T-helper 1 cell treated with Interleukin-12 subunit alpha and Interleukin-12 subunit beta and Interleukin-4 antibody, amounts not matched to agents 30 μg/mL and 1 μg/mL, for 36 hours (primary cell): ENCODE data around the gene CFAP77.

Source experiments
- H3K27ac Mint-ChIP-seq: one replicate; pipeline ENCODE4 v1.8.0; 2021; ENCODE audit warnings: mild to moderate bottlenecking, mixed read lengths
- H3K27me3 Mint-ChIP-seq: one replicate; pipeline ENCODE4 v1.8.0; 2021; ENCODE audit warnings: low read depth, mixed read lengths
- H3K36me3 Mint-ChIP-seq: one replicate; pipeline ENCODE4 v1.8.0; 2021; ENCODE audit warnings: low read depth, mixed read lengths
- H3K4me1 Mint-ChIP-seq: one replicate; pipeline ENCODE4 v1.8.0; 2021; ENCODE audit warnings: low read depth, mixed read lengths
- H3K4me3 Mint-ChIP-seq: one replicate; pipeline ENCODE4 v1.8.0; 2021; ENCODE audit warnings: mild to moderate bottlenecking, moderate library complexity, mixed read lengths
- H3K9me3 Mint-ChIP-seq: one replicate; pipeline ENCODE4 v1.8.0; 2021; ENCODE audit warnings: mixed read lengths

Gene CFAP77

DNA sequence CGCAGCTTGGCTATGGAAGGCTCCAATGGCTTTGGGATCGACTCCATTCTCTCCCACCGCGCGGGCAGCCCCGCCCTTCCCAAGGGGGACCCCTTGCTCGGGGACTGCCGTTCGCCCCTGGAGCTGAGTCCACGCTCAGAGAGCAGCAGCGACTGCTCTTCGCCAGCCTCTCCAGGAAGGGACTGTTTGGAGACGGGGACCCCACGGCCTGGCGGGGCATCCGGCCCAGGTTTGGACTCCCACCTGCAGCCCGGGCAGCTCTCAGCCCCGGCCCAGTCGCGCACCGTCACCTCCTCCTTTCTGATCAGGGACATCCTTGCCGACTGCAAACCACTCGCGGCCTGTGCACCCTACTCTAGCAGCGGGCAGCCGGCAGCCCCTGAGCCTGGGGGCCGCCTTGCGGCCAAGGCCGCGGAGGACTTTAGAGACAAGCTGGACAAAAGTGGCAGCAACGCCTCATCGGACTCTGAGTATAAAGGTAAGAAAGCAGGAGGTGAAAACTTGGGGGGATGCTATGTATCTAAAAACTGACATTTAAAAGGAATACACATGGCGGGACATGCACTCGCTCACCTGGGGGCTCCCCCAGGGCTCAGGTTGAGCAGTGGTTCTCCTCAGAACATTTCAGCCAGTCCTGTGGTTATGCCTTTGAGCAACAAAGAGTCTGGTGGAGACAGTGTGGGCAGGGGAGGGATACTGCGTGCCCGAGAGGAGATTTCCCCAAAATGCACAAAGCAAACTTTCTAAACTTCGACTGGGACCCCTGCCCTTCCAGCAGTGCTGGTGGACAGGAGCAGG lies 173.0 kb downstream of the CFAP77 start:
- H3K4me3 Mint-ChIP-seq, result no peak overlapping the region
- H3K27me3 Mint-ChIP-seq, result peaks cover 75% of the 10 kb centered on the region
- peaks cover 3% of the 10 kb centered on the region for H3K36me3 Mint-ChIP-seq
- H3K4me1 Mint-ChIP-seq, result peaks cover 11% of the 10 kb centered on the region
- H3K9me3 Mint-ChIP-seq, result no peaks in the 10 kb centered on the region
- peak overlapping the region; percentile 31 for H3K27ac Mint-ChIP-seq

DNA sequence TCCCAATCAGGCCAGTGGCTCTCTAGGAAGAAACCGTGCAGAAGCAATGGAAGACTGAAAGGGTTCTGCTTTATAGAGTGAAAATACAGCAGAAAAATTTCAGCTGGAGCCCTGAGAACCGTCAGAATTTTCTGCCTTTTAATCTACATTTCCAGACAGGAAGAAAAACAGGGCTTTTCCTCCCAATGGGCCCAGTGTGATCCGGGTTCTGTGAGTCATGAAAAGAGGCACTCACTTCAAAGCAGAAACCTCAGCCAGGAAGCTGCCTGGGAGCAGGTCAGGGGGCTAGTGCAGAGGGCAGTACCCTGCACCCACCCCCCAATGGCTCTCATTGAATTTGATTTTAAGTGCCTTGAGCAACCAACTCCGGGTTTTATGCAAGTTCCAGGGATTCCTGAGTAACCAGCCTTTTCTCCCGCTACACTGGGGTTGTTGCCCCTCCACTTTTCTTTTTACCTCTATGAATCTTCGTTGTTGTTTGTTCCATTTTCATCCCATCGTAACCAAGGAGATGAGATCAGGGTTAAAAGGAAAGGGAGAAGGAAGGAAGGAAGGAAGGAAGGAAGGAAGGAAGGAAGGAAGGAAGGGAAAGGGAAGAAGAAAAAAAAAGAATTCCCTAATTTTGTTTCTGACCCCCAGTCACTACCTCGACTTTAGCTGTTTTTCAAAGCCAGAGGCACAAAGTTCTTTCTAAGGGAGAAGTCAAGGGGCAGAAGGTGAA lies 173.7 kb downstream of the CFAP77 start:
- Mint-ChIP-seq H3K27me3 (peaks cover 75% of the 10 kb centered on the region), H3K4me1 (peaks cover 11% of the 10 kb centered on the region), H3K27ac (peak overlapping the region; percentile 31), H3K9me3 (no peaks in the 10 kb centered on the region), H3K36me3 (peaks cover 3% of the 10 kb centered on the region), H3K4me3 (no peak overlapping the region)

DNA sequence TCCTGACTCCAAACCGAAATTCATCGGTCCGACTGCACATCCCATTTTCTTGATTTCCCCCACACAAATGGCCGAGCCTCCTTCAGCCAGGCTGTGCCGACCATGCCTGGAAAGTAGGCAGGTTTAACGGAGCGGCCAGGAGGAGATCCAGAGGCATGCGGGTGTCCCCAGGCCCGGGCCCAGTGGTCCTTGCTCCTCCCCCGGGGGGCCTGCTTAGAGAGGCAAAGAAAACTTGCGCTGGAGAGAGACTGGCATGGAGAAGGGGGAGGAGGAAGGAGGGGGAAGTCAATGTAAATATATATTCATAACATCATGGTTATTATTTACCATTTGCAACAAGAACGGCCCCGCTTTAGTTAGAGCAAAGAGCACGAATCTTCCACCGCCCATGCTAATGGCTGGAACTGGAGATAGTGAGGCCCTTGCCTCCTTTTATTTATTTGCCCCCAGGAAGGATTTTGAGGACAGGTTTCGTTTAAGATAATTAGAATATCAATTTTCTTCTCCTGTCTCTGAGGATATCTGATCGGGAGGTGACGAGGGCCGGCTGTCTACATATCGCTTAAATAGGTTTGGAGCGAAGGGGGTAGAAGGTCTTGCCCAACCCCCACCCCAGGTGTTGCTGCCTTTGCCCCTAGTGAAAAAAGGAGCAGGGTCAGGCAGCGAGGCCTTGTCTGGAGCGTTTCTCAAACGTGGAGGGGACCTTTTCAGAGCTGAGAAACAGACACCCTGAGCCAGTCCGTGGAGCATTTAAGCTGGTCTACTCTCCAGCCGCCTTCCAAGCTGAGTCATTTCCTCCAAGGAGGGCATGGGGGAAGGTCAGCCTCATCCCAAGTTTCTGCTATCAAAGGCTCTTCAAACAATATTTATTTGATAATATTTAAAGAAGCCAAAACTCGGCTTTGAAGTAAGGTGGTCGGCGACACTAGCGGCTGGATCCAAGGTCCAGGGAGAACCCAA lies 174.9 kb downstream of the CFAP77 start:
- no peaks in the 10 kb centered on the region for H3K9me3 Mint-ChIP-seq
- peaks cover 11% of the 10 kb centered on the region for H3K4me1 Mint-ChIP-seq
- H3K36me3 Mint-ChIP-seq, result peaks cover 3% of the 10 kb centered on the region
- no peak overlapping the region for H3K4me3 Mint-ChIP-seq
- no peak overlapping the region for H3K27ac Mint-ChIP-seq
- H3K27me3 Mint-ChIP-seq, result peaks cover 73% of the 10 kb centered on the region

DNA sequence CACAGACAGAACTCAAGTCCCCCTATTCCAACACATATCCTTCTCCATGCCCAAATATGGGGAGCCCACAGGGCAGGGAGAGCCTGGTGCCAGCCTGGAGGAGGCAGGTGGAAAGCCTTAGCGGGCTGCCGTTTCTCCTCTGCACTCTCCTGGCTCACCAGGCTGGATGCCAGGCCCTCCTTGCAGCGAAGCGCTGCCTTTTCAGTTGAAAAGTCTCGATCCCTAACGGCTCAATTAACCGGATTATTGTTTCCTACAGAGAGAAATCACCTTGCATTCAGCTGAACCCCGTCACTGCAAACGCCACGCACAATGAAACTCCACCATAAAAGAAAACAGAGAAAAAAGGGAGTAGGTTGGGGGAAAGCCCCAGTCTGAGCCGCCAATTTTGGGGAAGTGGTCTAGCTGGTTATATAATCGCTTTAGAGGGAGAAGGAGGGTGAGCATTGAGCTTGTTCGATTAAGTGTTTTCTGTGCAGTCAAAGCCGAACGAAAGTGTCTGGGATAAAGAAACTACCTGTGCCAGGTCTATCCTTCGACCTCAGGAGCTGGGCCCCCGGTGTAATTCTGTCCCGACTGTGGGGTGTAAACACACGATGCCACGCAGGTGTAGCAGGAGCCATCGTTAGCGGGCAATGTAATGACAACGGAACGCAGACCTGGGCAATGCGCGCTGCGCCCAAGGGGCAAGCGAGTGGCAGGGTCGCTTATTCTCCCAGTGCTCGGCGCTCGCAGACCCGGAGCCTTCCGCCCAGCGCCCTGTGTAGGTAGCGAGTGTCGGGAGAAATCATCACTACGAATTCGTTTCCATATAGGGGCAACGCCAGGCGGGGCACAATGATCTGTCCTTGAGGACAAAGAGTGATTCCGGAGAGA lies 176.2 kb downstream of the CFAP77 start:
- peaks cover 81% of the 10 kb centered on the region for H3K27me3 Mint-ChIP-seq
- H3K36me3 Mint-ChIP-seq, result peaks cover 3% of the 10 kb centered on the region
- peaks cover 10% of the 10 kb centered on the region for H3K4me1 Mint-ChIP-seq
- H3K9me3 Mint-ChIP-seq, result no peaks in the 10 kb centered on the region
- H3K4me3 Mint-ChIP-seq, result peak overlapping the region; percentile 13
- H3K27ac Mint-ChIP-seq, result peak overlapping the region; percentile 59

DNA sequence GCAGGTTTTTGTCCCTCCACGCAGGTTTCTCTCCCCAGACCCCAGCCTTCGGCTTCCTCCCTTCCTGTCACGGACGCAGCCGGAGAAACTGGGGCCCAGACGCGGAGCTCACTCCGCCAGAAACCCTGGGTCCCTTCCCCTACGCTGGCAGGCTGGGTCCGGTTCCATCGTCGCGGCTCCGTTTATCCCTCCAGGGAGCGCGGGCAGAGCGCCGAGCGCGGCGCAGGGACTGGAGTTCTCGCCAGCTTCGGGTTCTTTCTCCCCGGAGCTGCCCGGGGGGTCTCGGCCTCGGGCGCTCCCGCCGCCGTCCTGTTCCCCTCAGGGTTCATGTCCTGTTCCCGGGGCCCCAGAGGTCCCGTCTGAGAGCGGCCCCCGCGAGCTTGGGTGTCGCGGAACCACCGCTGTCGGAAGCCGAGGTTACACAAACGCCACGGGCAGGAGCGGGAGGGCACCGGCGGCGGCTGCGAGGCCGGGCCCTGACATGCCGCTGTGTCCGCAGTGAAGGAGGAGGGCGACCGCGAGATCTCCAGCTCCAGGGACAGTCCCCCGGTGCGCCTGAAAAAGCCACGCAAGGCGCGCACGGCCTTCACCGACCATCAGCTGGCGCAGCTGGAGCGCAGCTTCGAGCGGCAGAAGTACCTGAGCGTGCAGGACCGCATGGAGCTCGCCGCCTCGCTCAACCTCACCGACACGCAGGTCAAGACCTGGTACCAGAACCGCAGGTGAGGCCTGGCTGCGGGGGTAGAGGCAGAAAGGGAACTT lies 177.0 kb downstream of the CFAP77 start:
- H3K4me1 Mint-ChIP-seq, result peaks cover 4% of the 10 kb centered on the region
- no peaks in the 10 kb centered on the region for H3K9me3 Mint-ChIP-seq
- no peak overlapping the region for H3K27ac Mint-ChIP-seq
- peaks cover 3% of the 10 kb centered on the region for H3K36me3 Mint-ChIP-seq
- peaks cover 81% of the 10 kb centered on the region for H3K27me3 Mint-ChIP-seq
- H3K4me3 Mint-ChIP-seq, result no peak overlapping the region

DNA sequence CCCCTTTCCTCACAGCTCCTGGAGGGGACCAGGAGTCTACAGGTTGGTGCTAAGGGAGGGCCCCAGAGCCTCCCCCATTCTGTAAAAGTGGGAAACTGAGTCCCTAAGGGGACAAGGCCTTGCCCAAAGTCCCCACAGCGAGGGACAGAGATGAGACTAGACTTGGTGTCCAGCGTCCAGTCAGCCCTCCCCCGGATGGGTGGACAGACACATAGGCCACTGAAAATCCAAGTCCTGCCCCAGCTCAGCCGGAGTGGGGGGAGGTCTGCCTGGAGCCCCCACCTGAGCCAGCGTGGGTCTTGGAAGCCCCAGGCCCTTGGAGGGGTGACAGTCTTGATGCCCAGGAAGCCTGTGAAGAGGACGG lies 177.6 kb downstream of the CFAP77 start:
- Mint-ChIP-seq H3K27me3 (peaks cover 84% of the 10 kb centered on the region), H3K4me3 (no peak overlapping the region), H3K9me3 (no peaks in the 10 kb centered on the region), H3K27ac (no peak overlapping the region), H3K4me1 (peaks cover 4% of the 10 kb centered on the region), H3K36me3 (peaks cover 3% of the 10 kb centered on the region)

DNA sequence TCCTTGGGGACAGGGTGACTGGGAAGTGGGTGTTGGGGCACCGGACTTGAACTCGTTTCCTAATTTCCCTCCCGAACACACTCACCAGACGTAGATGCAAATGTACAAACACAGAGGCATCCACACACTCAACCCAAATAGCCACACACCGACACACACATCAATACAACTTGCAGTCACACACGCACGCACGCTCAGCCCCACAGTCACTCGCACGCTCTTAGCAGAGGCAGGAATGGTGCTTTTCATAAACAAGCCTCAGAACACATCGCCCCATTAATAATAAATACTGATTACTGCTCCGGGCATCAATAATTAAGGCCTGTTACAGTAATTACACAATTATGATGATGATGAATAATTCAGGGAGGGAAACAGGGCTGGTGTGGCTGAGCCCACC lies 178.1 kb downstream of the CFAP77 start:
- H3K27me3 Mint-ChIP-seq, result peaks cover 81% of the 10 kb centered on the region
- peaks cover 3% of the 10 kb centered on the region for H3K36me3 Mint-ChIP-seq
- no peak overlapping the region for H3K27ac Mint-ChIP-seq
- H3K4me1 Mint-ChIP-seq, result peaks cover 4% of the 10 kb centered on the region
- no peaks in the 10 kb centered on the region for H3K9me3 Mint-ChIP-seq
- no peak overlapping the region for H3K4me3 Mint-ChIP-seq

DNA sequence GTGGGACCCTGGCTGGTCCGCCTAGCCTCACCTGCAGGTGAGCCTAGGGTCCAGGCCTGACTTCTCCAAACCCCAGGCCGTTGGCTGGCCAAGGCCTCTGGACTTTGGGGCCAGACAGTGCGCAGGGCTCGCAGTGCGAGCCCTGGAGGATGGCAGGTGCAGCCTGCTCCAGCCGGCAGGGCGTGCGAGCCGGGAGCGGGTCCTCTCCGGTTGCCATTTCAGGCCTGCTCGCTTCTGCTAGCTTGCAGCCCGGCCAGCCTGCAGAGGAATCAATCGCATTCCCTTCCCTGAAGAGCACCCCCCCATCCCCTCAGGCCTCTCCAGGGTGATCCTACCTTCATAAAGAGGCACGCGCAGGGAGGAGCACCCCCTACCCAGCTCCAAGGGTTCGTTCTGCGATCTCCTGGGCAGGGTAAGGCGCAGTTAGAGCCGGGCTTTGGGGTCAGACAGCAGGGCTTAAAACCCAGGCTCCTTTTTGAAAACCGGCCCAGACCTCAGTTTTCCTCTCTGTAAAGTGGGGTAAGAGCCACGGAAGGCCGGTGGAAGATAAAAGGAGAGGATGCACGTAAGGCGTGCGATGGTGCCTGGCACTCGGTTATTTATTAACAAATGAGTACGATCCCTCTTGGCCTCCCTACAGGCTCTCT lies 178.6 kb downstream of the CFAP77 start:
- peaks cover 76% of the 10 kb centered on the region for H3K27me3 Mint-ChIP-seq
- peaks cover 3% of the 10 kb centered on the region for H3K36me3 Mint-ChIP-seq
- no peak overlapping the region for H3K4me3 Mint-ChIP-seq
- no peaks in the 10 kb centered on the region for H3K9me3 Mint-ChIP-seq
- H3K27ac Mint-ChIP-seq, result no peak overlapping the region
- peaks cover 4% of the 10 kb centered on the region for H3K4me1 Mint-ChIP-seq

DNA sequence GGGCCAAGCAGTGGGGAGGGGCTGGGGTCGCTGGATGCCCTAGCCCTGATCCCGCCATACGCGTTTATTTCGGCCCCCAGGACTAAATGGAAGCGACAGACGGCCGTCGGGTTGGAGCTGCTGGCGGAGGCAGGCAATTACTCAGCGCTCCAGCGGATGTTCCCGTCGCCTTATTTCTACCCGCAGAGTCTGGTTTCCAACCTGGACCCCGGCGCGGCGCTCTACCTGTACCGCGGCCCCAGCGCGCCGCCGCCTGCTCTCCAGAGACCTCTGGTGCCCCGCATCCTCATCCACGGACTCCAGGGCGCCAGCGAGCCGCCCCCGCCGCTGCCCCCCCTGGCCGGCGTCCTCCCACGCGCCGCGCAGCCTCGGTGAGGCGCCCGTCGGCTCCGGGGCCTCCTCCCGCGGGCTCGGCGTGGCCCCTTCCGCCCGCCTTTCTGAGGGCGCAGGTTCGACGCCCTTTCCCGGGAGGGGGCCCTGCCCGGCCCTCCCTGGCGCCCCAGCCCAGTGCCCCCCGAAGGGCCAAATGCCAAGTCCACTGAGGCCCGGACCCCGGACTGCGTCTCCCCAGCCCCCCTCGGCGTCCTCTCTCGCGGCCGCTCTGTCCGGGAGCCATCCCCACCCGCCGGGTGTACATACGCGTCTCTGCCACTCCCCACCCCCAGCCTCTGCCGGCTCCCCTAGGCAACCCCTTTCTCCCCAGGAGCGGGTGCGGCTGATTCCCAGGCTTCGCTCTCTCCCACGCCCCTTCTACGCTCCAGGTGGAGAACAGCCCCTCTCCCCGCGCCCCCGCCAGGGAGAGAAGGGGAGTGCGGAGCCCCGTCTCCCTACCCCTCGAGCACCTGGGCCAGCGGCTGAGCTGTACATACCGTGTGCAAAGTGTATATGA lies 179.4 kb downstream of the CFAP77 start:
- no peak overlapping the region for H3K4me3 Mint-ChIP-seq
- peaks cover 3% of the 10 kb centered on the region for H3K36me3 Mint-ChIP-seq

DNA sequence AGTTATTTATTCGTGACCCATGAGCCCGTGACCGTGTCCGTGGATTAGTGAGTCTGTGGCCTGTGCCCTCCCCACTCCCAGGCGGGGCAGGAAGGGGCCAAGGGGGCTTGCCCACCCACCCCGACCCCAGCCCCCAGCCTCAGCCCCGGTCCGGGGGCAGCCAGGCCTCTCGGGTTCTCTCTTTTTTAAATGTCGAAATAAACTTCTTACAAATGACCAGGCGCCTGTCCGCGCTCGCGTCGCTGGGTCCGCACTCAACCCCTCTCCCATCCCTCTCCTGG lies 180.0 kb downstream of the CFAP77 start:
- H3K36me3 Mint-ChIP-seq, result peaks cover 5% of the 10 kb centered on the region
- H3K4me1 Mint-ChIP-seq, result peaks cover 4% of the 10 kb centered on the region
- no peak overlapping the region for H3K4me3 Mint-ChIP-seq
- H3K9me3 Mint-ChIP-seq, result no peaks in the 10 kb centered on the region
- H3K27me3 Mint-ChIP-seq, result peaks cover 63% of the 10 kb centered on the region
- no peak overlapping the region for H3K27ac Mint-ChIP-seq

More for the DNA sequence above, 179.4 kb downstream of the CFAP77 start:
- H3K9me3 Mint-ChIP-seq, result no peaks in the 10 kb centered on the region
- peaks cover 69% of the 10 kb centered on the region for H3K27me3 Mint-ChIP-seq
- H3K27ac Mint-ChIP-seq, result no peak overlapping the region
- H3K4me1 Mint-ChIP-seq, result peaks cover 4% of the 10 kb centered on the region

DNA sequence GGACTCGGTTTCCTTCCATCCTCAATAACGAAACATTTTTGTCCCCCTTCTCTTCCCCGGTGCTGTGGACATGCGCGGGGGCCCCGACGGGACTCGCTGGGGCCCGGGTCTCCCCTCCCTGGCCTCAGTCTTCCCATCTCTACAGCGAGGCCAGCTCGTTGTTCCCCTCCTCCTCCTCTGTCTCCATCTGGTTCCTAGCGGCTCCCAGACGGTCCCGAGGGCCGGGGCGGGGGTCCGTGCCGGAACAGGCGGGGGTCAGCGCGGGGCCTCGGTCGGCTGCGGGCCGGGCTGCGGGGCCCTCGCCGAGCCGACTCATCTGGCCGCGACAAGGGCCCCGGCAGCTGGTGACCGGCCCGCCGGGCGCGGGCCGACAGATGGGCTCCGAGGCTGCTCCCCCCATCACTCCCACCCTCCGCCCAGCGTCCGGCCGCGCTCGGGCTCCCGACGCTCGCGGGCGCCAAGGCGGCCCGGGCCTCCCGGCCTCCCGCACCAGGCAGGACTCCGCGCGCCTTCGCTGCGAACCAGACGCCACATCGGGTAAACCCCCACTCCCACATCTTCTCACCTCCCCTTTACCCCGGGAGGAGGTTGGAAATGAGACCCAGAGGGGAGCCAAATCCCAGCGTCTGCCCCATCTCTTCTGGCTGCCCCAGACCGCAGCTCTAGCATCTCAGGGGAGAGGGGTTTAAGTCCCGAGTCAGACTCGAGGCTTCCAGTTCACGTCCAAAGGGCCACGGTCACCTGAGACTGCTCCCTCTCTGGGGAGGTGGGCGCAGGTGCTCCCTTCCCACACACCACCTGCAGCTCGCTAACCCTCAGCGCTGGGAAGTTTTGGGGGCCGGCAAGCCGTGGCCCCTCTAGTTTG lies 180.5 kb downstream of the CFAP77 start:
- H3K4me1 Mint-ChIP-seq, result peaks cover 4% of the 10 kb centered on the region
- H3K27ac Mint-ChIP-seq, result no peak overlapping the region
- H3K9me3 Mint-ChIP-seq, result no peaks in the 10 kb centered on the region
- no peak overlapping the region for H3K4me3 Mint-ChIP-seq
- H3K36me3 Mint-ChIP-seq, result peaks cover 5% of the 10 kb centered on the region
- H3K27me3 Mint-ChIP-seq, result peaks cover 57% of the 10 kb centered on the region
